H1 (cell line): ENCODE data around the gene C3. TPM values are rescaled to one million over a fixed set of nuclear protein-coding genes. Genes with fewer than 3 reads are reported as not detected.
A peak's percentile ranks its signal among the peaks of the same experiment; 100 is the strongest.

Experiments
- CTCF ChIA-PET: fragments of 300-600 bp; sonication (Branson Sonifier 250); formaldehyde crosslinking; loops from one replicate; lab custom pipeline; 2021; ENCODE audit not compliant: partially characterized antibody; lab: Charles Lee
- POLR2A ChIA-PET: fragments of 300-600 bp; sonication (Branson Sonifier 250); formaldehyde crosslinking; loops from one replicate; lab custom pipeline; 2021; ENCODE audit warnings: inconsistent platforms; ENCODE audit not compliant: partially characterized antibody; lab: Charles Lee
- DNase-seq, 2 experiments: peaks; one replicate each; pipeline versions ENCODE4 v3.0.0 to v3.0.0-alpha.2; 2010 to 2022; ENCODE audit warnings: low spot score in 2 of 2, low read depth in 1 of 2, mixed read lengths in 1 of 2
- FAIRE-seq: peaks from 2 replicates; lab custom pipeline; 2011; peaks lifted over from hg19 to GRCh38; lab: Jason Lieb, UNC
- H2AFZ ChIP-seq: 2 replicates; pipeline ENCODE4 v1.8.1; 2012; ENCODE audit warnings: low read length, inconsistent platforms
- H2AK5ac ChIP-seq: 2 replicates; pipeline ENCODE4 v1.6.1; 2013; ENCODE audit warnings: low read depth, low read length
- H2BK120ac ChIP-seq: replicated peaks from 2 replicates; pipeline ENCODE3; 2013; ENCODE audit warnings: low read depth, low read length, inconsistent platforms
- H2BK12ac ChIP-seq: 2 replicates; pipeline ENCODE4 v1.6.1; 2013; ENCODE audit warnings: low read depth, low read length
- H2BK15ac ChIP-seq: 2 replicates; pipeline ENCODE4 v1.6.1; 2013; ENCODE audit warnings: low read length
- H2BK20ac ChIP-seq: 2 replicates; pipeline ENCODE4 v1.6.1; 2013; ENCODE audit warnings: low read length
- H2BK5ac ChIP-seq: 2 replicates; pipeline ENCODE4 v1.6.1; 2013; ENCODE audit warnings: low read depth, low read length
- H3K14ac ChIP-seq: 2 replicates; pipeline ENCODE4 v1.6.1; 2013; ENCODE audit warnings: inconsistent platforms; ENCODE audit not compliant: insufficient read length
- H3K18ac ChIP-seq: 2 replicates; pipeline ENCODE4 v1.6.1; 2013; ENCODE audit warnings: low read length; ENCODE audit errors: extremely low read depth
- H3K23ac ChIP-seq: 2 replicates; pipeline ENCODE4 v1.6.1; 2013; ENCODE audit warnings: inconsistent platforms; ENCODE audit not compliant: insufficient read length
- H3K23me2 ChIP-seq: 2 replicates; pipeline ENCODE4 v1.6.1; 2013; ENCODE audit warnings: low read depth, low read length
- H3K27ac ChIP-seq: 2 replicates; pipeline ENCODE4 v1.6.1; 2011; ENCODE audit warnings: low read depth, low read length, inconsistent platforms
- H3K27me3 ChIP-seq, 4 experiments: replicated peaks in 1 of 4; 1 replicate in 1 of 4; 2 replicates in 3 of 4; pipeline versions ENCODE4 v1.6.1 to v1.8.1; 2011 to 2013; ENCODE audit warnings: low read length in 3 of 4, mild to moderate bottlenecking in 3 of 4, inconsistent platforms in 2 of 4, mixed read lengths in 2 of 4, moderate library complexity in 1 of 4; ENCODE audit not compliant: control insufficient read depth in 3 of 4, insufficient read depth in 3 of 4; ENCODE audit errors: extremely low read depth in 1 of 4
- H3K36me3 ChIP-seq, 4 experiments: 2 replicates each; pipeline versions ENCODE4 v1.6.1 to v1.8.1; 2011 to 2013; ENCODE audit warnings: mild to moderate bottlenecking in 4 of 4, low read length in 3 of 4, moderate library complexity in 2 of 4, control low read depth in 1 of 4, inconsistent platforms in 1 of 4; ENCODE audit not compliant: insufficient read depth in 4 of 4, control insufficient read depth in 2 of 4
- H3K4ac ChIP-seq: replicated peaks from 2 replicates; pipeline ENCODE3; 2013; ENCODE audit warnings: low read length, low read depth, mixed read lengths, inconsistent platforms; ENCODE audit not compliant: insufficient read length
- H3K4me1 ChIP-seq, 4 experiments: replicated peaks in 1 of 4; 1 replicate in 1 of 4; 2 replicates in 3 of 4; pipeline versions ENCODE4 v1.6.1 to v1.8.1; 2011 to 2013; ENCODE audit warnings: low read length in 3 of 4, inconsistent platforms in 2 of 4, mixed read lengths in 1 of 4; ENCODE audit not compliant: insufficient read depth in 4 of 4, control insufficient read depth in 3 of 4
- H3K4me2 ChIP-seq, 2 experiments: 2 replicates each; pipeline versions ENCODE4 v1.6.1 to v1.8.1; 2011 to 2013; ENCODE audit warnings: low read depth in 2 of 2, low read length in 2 of 2, control low read depth in 1 of 2, inconsistent platforms in 1 of 2, mild to moderate bottlenecking in 1 of 2; ENCODE audit not compliant: insufficient read depth in 1 of 2
- H3K4me3 ChIP-seq, 4 experiments: fragments of 200-600, 300-600 bp in 1 of 4; sonication (generic), shearing (Covaris generic), sonication (Bioruptor Twin) in 1 of 4; 2 replicates each; pipeline versions ENCODE4 v1.5.1 to v1.8.1; 2011 to 2016; ENCODE audit warnings: low read length in 4 of 4, low read depth in 3 of 4, control low read depth in 2 of 4, inconsistent platforms in 2 of 4, mild to moderate bottlenecking in 2 of 4, mixed read lengths in 1 of 4, moderate library complexity in 1 of 4; ENCODE audit not compliant: insufficient read depth in 2 of 4; ENCODE audit errors: extremely low read depth in 1 of 4
- H3K56ac ChIP-seq: replicated peaks from 2 replicates; pipeline ENCODE3; 2013; ENCODE audit warnings: low read depth, mild to moderate bottlenecking, mixed read lengths, low read length, inconsistent platforms; ENCODE audit not compliant: insufficient read length
- H3K79me1 ChIP-seq: 2 replicates; pipeline ENCODE4 v1.6.1; 2013; ENCODE audit warnings: low read depth, low read length, control low read depth
- H3K79me2 ChIP-seq, 2 experiments: 2 replicates each; pipeline versions ENCODE4 v1.6.1 to v1.8.1; 2012 to 2013; ENCODE audit warnings: low read length in 2 of 2, mild to moderate bottlenecking in 2 of 2, inconsistent platforms in 1 of 2; ENCODE audit not compliant: insufficient read depth in 2 of 2, control insufficient read depth in 1 of 2
- H3K9ac ChIP-seq, 4 experiments: replicated peaks in 1 of 4; 1 replicate in 1 of 4; 2 replicates in 3 of 4; pipeline versions ENCODE4 v1.6.1 to v1.8.1; 2011 to 2013; ENCODE audit warnings: low read depth in 3 of 4, low read length in 3 of 4, control low read depth in 2 of 4, mild to moderate bottlenecking in 2 of 4, moderate library complexity in 2 of 4, inconsistent platforms in 1 of 4; ENCODE audit errors: extremely low read depth in 1 of 4
- H3K9me3 ChIP-seq, 2 experiments: 2 replicates each; pipeline versions ENCODE4 v1.6.1 to v1.8.1; 2012 to 2013; ENCODE audit warnings: mild to moderate bottlenecking in 2 of 2, moderate library complexity in 2 of 2, control low read depth in 1 of 2, inconsistent platforms in 1 of 2, low read depth in 1 of 2, low read length in 1 of 2, mixed read lengths in 1 of 2; ENCODE audit not compliant: insufficient read depth in 2 of 2
- H4K20me1 ChIP-seq, 2 experiments: replicated peaks in 1 of 2; 2 replicates each; pipeline versions ENCODE3 to v1.8.1; 2011 to 2013; ENCODE audit warnings: inconsistent platforms in 2 of 2, low read length in 2 of 2, mild to moderate bottlenecking in 1 of 2; ENCODE audit not compliant: insufficient read depth in 2 of 2, control insufficient read depth in 1 of 2
- H4K5ac ChIP-seq: 2 replicates; pipeline ENCODE4 v1.6.1; 2013; ENCODE audit warnings: low read length, low read depth, mixed read lengths, inconsistent platforms; ENCODE audit not compliant: insufficient read length
- H4K8ac ChIP-seq: 2 replicates; pipeline ENCODE4 v1.8.0; 2013; ENCODE audit warnings: mild to moderate bottlenecking, moderate library complexity, low read length, inconsistent platforms; ENCODE audit not compliant: insufficient read depth; ENCODE audit errors: extremely low read depth
- H4K91ac ChIP-seq: replicated peaks from 2 replicates; pipeline ENCODE3; 2013; ENCODE audit warnings: low read length, mixed read lengths, inconsistent platforms; ENCODE audit not compliant: insufficient read length
- BCL11A ChIP-seq, 2 experiments: IDR thresholded peaks; one replicate each; pipeline ENCODE4 v1.6.1; 2011; ENCODE audit warnings: low read depth in 2 of 2, low read length in 2 of 2, mild to moderate bottlenecking in 2 of 2
- BRCA1 ChIP-seq: IDR thresholded peaks from 2 replicates; pipeline ENCODE4 v1.6.1; 2012; ENCODE audit warnings: low read depth, low read length, improper control_type of control experiment
- CTBP2 ChIP-seq: IDR thresholded peaks from 2 replicates; pipeline ENCODE4 v1.7.0; 2011; ENCODE audit warnings: borderline replicate concordance, mild to moderate bottlenecking, moderate library complexity, mixed read lengths, low read length; ENCODE audit not compliant: insufficient read depth, insufficient read length
- E2F6 ChIP-seq: IDR thresholded peaks from 2 replicates; pipeline ENCODE4 v1.6.1; 2012; ENCODE audit warnings: inconsistent platforms
- GABPA ChIP-seq: IDR thresholded peaks from 2 replicates; pipeline ENCODE4 v1.6.1; 2011; ENCODE audit warnings: mild to moderate bottlenecking, low read length, moderate library complexity, borderline replicate concordance; ENCODE audit not compliant: insufficient read depth
- HDAC2 ChIP-seq, 2 experiments: fragments of 300-600 bp in 1 of 2; sonication (generic) in 1 of 2; IDR thresholded peaks; 2 replicates each; pipeline ENCODE4 v1.6.1; 2011 to 2012; ENCODE audit warnings: low read depth in 2 of 2, low read length in 2 of 2, mild to moderate bottlenecking in 2 of 2, moderate library complexity in 2 of 2, borderline replicate concordance in 1 of 2, inconsistent platforms in 1 of 2
- JUN ChIP-seq: IDR thresholded peaks from 2 replicates; pipeline ENCODE4 v1.6.1; 2011; ENCODE audit warnings: low read depth, mild to moderate bottlenecking, improper control_type of control experiment, low read length
- RNF2 ChIP-seq: fragments of 200-900, 300-1000 bp; sonication (generic); IDR thresholded peaks from 2 replicates; pipeline ENCODE4 v1.7.1; 2016; ENCODE audit warnings: borderline replicate concordance, low read depth, mild to moderate bottlenecking, antibody characterized with exemption, low read length; ENCODE audit not compliant: poor library complexity, severe bottlenecking; ENCODE audit errors: missing control alignments
- TAF1 ChIP-seq: IDR thresholded peaks from 2 replicates; pipeline ENCODE4 v1.6.1; 2011; ENCODE audit warnings: mild to moderate bottlenecking, low read depth, low read length
- YY1 ChIP-seq: IDR thresholded peaks from 2 replicates; pipeline ENCODE4 v1.6.1; 2011; ENCODE audit warnings: low read depth, mild to moderate bottlenecking, low read length
- WGBS, 2 experiments: shearing (Covaris generic) in 1 of 2; methylation state at CpG; one replicate each; pipeline versions ENCODE4 v1.1.6 to v1.1.7; 2013 to 2015; ENCODE audit warnings: low lambda C conversion rate in 2 of 2, mixed read lengths in 2 of 2, inconsistent platforms in 1 of 2, low coverage in 1 of 2, missing lambda C conversion rate in 1 of 2; ENCODE audit not compliant: insufficient replicate concordance in 2 of 2, insufficient coverage in 1 of 2, insufficient read length in 1 of 2; ENCODE audit errors: extremely low coverage in 1 of 2, missing lambda C conversion rate in 1 of 2; 5-methylcytosine and 5-hydroxymethylcytosine counted together
- polyA plus RNA-seq, 7 experiments: library from polyadenylated mRNA; depleted of rRNA in 3 of 7; stranded (reverse) in 5 of 7; unstranded in 2 of 7; fragments of >200 nt in 5 of 7; fragments of 200-250 nt in 2 of 7; gene quantifications; 1 replicate in 5 of 7; 2 replicates in 1 of 7; 4 replicates in 1 of 7; pipeline versions ENCODE4 v1.2.1 to v1.2.3, GENCODE V29; 2011 to 2013; ENCODE audit warnings: missing spikeins in 2 of 7, mixed read lengths in 2 of 7
- total RNA-seq: library from RNA; stranded (reverse); fragmentation: NEBNext Ultra II Directional; extraction: Animal tissue kit (Norgen Biotek cat#: 25700); gene quantifications from 2 replicates; pipeline ENCODE4 v1.2.1, GENCODE V29; 2021

C3 gene
- total and polyA plus RNA-seq, 2 of the 8 experiments (the other 6 are each of a cell fraction or from before 2014, with no cell fraction given) = 6.4 to 12.8 TPM

GRCh38 chr19:6736917-6737283 is 16.4 kb upstream of the C3 start:
- WGBS, 2 experiments = 2% methylated on average over 9 of the region's 16 CpGs; no CpG with 5 or more reads in 1 of the 2 experiments
- Histone ChIP-seq H3K27ac (peak overlapping the region; percentile 28; the same call in 1 of the 2 replicates), H3K23ac (no peak overlapping the region), H3K4me1 (peaks cover 4 to 28% (median 16%) of the 10 kb centered on the region in 4 experiments), H2AK5ac (no peak overlapping the region), H4K91ac (peak overlapping the region; percentile 12), H3K79me2 (peaks cover 0 to 12% of the 10 kb centered on the region in 2 experiments; a peak in 1 of 4 replicates), H3K18ac (peak overlapping the region; percentile 78; the same call in 1 of the 2 replicates), H3K9me3 (no peaks in the 10 kb centered on the region), H3K56ac (no peak overlapping the region), H3K9ac (peak overlapping the region in 2 of 4 experiments; percentile 86 to 89; a peak in 5 of 7 replicates), H2AFZ (no peak overlapping the region), H3K23me2 (peaks cover 17% of the 10 kb centered on the region), H3K4me3 (peak overlapping the region; percentile 50 to 86 (median 69)), H3K4me2 (peak overlapping the region; percentile 76 to 87), H4K8ac (no peak overlapping the region; the same call in 1 of the 2 replicates), H2BK15ac (no peak overlapping the region), H3K27me3 (no peaks in the 10 kb centered on the region), H2BK120ac (no peak overlapping the region), H3K4ac (no peak overlapping the region), H3K36me3 (peaks cover 0 to 4% (median 1%) of the 10 kb centered on the region in 4 experiments; a peak in 2 of 8 replicates), H2BK20ac (no peak overlapping the region), H4K5ac (no peak overlapping the region), H4K20me1 (peaks cover 0 to 4% of the 10 kb centered on the region in 2 experiments), H2BK5ac (peak overlapping the region; percentile 6; the same call in 1 of the 2 replicates), H2BK12ac (0 out of 2 replicates have a peak overlapping the region, but pooled peaks have one; percentile 11), H3K14ac (no peak overlapping the region), H3K79me1 (peaks cover 5% of the 10 kb centered on the region)
- ChIA-PET CTCF (interaction anchor here (0.6 to 4.7 kb wide), 12 partner anchors 14 to 220 kb away, joined by 3 to 31 read pairs (median 6); partner anchors contain the start of genes C3 and VAV1), POLR2A (interaction anchor here (0.9 to 9.7 kb wide), 9 partner anchors 9 to 461 kb away, joined by 3 to 110 read pairs (median 3); partner anchors contain the start of genes SH2D3A, TNFSF9 and VAV1)
- FAIRE-seq (no peak), DNase-seq (no peak)
- 0 out of 2 replicates have a peak, but pooled peaks have one; percentile 3 for TF ChIP-seq YY1
- no peak for TF ChIP-seq RNF2
- no peak for TF ChIP-seq TAF1
- TF ChIP-seq E2F6 = no peak; the same call in 1 of the 2 replicates
- no peak for TF ChIP-seq BCL11A (IDR thresholded peaks at IDR 0.05; ENCODE audit: low read depth in 2 of 2, low read length in 2 of 2)
- no peak for TF ChIP-seq JUN
- TF ChIP-seq GABPA = no peak
- TF ChIP-seq HDAC2 (IDR thresholded peaks at IDR 0.05; ENCODE audit: borderline replicate concordance in 1 of 2, low read depth in 2 of 2, low read length in 2 of 2) = 0 out of 4 replicates have a peak, but pooled peaks of 1 of the 2 experiments have one; percentile 64
- no peak for TF ChIP-seq BRCA1
- TF ChIP-seq CTBP2 = peak; percentile 43
